GM12872 (cell line): ENCODE data around the gene MGRN1.

Experiments
- CTCF ChIP-seq: IDR thresholded peaks from 3 replicates; pipeline ENCODE4 v1.5.1; 2011; ENCODE audit warnings: low read depth, mild to moderate bottlenecking, low read length, moderate library complexity; ENCODE audit not compliant: insufficient read depth

Gene MGRN1

GRCh38 chr16:4588386-4588785, 36.2 kb upstream of the MGRN1 start:
- TF ChIP-seq CTCF, result no peak

DNA sequence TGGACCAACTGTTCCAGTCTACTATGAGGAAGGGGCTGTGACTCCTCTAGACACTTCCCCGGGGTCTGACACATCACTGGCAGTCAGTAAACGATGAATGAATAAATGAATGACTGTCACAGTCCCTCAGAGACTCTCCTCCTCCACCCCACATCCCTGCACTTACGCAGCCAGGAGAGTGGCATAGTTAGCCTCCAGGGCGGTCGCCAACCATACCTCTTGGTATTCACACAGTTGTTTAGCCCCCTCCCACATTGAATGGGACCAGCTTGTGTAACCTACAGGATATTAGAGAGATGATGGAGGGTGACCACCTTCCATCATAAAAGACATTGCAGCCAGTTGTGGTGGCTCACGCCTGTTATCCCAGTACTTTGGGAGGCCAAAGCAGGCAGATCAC, 35.7 kb upstream of the MGRN1 start:
- TF ChIP-seq CTCF, result no peak

DNA sequence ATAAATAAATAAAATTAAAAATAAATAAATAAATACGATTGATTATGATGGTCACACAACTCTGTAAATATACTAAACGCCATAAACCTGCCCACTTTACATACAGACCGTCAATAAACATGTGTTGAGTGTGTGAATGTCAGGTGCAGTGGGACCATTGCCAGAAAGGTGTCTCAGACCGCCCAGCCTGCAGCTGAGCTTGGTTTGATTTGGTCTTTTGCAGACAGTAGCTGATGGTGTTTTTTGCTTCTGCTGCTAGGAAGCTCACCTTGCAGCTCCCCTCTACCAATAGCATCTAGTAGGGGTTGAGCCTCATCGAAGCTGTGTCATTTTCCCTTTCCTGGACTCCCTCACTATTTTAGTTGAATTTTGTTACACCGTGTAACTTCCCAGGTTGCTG, 33.4 kb upstream of the MGRN1 start:
- no peak for TF ChIP-seq CTCF

GRCh38 chr16:4591706-4592470, 32.7 kb upstream of the MGRN1 start:
- no peak for TF ChIP-seq CTCF

GRCh38 chr16:4593086-4593485, 31.5 kb upstream of the MGRN1 start:
- TF ChIP-seq CTCF, result no peak

GRCh38 chr16:4594433-4595410, 29.9 kb upstream of the MGRN1 start:
- no peak for TF ChIP-seq CTCF

GRCh38 chr16:4597174-4597573, 27.5 kb upstream of the MGRN1 start:
- no peak for TF ChIP-seq CTCF
